ENCODE results near the gene XKRX.

The XKRX gene

DNA sequence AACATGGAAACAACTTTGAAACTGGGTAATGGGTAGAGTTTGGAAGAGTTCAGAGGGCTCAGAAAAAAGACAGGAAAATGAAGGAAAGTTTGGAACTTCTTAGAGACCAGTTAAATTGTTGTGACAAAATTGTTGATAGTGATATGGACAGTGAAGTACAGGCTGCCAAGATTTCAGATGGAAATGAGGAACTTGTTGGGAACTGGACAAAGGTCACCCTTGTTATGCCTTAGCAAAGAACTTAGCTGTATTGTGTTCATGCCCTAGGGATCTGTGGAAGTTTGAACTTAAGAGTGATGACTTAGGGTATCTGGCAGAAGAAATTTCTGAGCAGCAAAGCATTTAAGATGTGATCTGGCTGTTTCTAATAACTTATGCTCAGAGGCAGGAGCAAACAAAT is 35.6 kb upstream of the XKRX start:
- no peak overlapping the region for H3K4me3 ChIP-seq (replicated peaks in 1 of 2; ENCODE audit: low read depth in 2 of 2, low read length in 2 of 2)
- no peak for DNase-seq (ENCODE audit: low read depth in 2 of 2)

DNA sequence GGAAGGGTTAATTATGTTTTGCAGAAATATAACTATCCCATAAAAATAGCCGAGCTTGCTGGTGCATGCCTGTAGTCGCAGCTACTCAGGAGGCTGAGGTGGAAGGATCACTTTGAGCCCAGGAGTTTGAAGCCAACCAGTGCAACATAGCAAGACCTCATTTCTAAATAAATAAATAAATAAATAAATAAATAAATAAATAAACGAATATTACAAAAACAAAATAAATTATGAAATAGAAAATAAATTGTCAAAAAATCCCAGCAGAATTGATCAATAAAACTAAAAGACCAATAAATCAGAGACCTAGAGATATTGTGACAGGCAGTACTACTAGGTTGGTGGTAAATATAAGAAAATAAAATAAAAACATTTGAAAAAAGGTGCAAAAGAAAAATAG is 34.1 kb upstream of the XKRX start:
- no peak overlapping the region for H3K4me3 ChIP-seq (replicated peaks in 1 of 2; ENCODE audit: low read depth in 2 of 2, low read length in 2 of 2)
- TF ChIP-seq, protein P1, sequence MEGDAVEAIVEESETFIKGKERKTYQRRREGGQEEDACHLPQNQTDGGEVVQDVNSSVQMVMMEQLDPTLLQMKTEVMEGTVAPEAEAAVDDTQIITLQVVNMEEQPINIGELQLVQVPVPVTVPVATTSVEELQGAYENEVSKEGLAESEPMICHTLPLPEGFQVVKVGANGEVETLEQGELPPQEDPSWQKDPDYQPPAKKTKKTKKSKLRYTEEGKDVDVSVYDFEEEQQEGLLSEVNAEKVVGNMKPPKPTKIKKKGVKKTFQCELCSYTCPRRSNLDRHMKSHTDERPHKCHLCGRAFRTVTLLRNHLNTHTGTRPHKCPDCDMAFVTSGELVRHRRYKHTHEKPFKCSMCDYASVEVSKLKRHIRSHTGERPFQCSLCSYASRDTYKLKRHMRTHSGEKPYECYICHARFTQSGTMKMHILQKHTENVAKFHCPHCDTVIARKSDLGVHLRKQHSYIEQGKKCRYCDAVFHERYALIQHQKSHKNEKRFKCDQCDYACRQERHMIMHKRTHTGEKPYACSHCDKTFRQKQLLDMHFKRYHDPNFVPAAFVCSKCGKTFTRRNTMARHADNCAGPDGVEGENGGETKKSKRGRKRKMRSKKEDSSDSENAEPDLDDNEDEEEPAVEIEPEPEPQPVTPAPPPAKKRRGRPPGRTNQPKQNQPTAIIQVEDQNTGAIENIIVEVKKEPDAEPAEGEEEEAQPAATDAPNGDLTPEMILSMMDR (IDR thresholded peaks at IDR 0.05; ENCODE audit: low read depth, low read length), result no peak
- no peak for DNase-seq (ENCODE audit: low read depth in 2 of 2)

More for the DNA sequence above, 35.6 kb upstream of the XKRX start:
- TF ChIP-seq, protein P1 (IDR thresholded peaks at IDR 0.05; ENCODE audit: low read depth, low read length), result no peak

DNA sequence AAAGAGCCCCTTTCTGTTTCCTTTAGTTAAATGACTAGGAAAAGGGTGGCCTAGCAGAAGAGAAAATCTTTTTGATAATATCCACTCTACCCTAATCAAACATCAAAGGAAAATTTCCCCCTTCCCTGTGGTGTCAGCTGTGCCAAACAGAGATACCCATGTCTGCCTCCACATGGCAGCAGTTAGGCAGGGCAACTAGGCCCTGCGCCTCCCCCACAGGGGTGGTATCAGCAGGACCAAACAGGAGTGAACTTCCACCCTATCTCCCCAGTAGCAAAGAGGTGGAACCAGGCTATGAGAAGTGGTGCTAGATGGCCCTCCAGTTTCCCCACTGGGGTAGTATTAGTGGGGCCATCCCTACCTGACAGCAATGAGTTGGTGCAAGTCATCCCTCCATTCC is 19.8 kb upstream of the XKRX start:
- TF ChIP-seq, protein P1 (IDR thresholded peaks at IDR 0.05; ENCODE audit: low read depth, low read length), result no peak
- DNase-seq (ENCODE audit: low read depth in 2 of 2), result no peak
- H3K4me3 ChIP-seq (replicated peaks in 1 of 2; ENCODE audit: low read depth in 2 of 2, low read length in 2 of 2), result no peak overlapping the region

DNA sequence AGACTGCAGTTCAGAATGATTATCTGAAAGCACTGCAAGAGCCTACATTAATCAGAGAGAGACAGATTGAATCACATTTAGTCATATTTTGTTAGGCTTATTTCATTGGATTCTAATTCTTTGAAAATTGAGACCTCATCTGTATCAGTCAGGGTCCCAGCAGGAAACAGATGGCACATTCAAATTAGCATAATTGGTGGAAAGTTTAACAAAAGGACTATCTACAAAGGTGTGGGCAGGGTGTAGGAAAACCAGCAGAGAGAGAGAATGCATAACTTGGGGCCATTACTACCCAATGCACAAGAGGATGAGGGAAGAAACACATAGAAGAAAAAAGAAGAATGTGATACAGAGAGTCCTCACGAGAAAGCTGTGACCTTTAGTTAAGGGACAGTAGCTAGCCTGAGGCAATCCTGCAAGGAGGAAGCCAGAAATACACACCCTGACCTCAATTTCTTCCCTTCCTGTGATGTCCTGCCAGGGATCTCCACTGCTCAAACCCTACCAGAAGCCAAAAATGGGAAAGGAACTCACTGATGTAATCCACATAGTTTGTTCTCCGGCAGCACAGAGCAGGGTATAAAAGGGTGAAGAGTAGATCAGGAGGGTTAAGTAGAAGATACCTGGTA is 17.7 kb upstream of the XKRX start:
- DNase-seq (ENCODE audit: low read depth in 2 of 2), result peak; percentile 9 to 11
- TF ChIP-seq, protein P1 (IDR thresholded peaks at IDR 0.05; ENCODE audit: low read depth, low read length), result no peak
- H3K4me3 ChIP-seq (replicated peaks in 1 of 2; ENCODE audit: low read depth in 2 of 2, low read length in 2 of 2), result no peak overlapping the region

DNA sequence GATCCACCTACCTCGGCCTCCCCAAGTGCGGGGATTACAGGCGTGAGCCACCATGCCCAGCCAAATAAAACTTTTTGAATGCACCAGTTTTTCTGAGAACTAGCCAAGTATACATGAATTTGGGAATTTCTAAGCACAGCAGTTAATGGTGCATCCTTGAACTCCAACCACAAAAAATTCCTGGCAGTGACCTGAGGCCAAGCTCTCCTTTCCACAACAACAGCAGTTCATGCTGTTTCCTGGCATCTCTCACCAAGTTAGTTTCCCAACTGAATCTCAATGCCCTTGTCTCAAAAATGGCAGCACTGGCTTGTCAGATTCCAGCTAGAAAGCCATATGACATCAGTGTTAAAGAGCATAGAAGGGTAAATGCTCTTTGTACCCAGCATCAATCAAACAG is 15.9 kb upstream of the XKRX start:
- DNase-seq (ENCODE audit: low read depth in 2 of 2), result no peak
- TF ChIP-seq, protein P1 (IDR thresholded peaks at IDR 0.05; ENCODE audit: low read depth, low read length), result no peak
- no peak overlapping the region for H3K4me3 ChIP-seq (replicated peaks in 1 of 2; ENCODE audit: low read depth in 2 of 2, low read length in 2 of 2)

DNA sequence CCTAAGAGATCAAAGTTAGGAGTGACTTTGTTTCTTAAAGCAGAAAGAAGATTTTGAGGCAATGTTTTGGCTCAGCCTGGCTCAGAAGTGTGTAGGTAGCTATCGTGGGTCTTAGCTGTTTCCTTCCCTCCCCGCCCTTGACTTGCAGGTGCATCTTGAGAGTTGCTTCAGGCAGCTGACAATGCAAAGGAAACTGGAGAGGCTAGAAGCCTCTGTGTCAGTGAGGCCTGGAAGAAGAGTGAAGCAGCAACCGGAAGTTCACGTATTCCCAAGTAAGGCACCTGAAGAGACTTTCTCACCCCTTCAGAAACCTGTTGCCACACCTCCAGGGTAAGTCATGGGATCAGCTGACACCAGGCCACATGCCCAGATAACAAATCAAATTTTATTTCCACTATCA is 10.6 kb upstream of the XKRX start:
- DNase-seq (ENCODE audit: low read depth in 2 of 2), result no peak
- H3K4me3 ChIP-seq (replicated peaks in 1 of 2; ENCODE audit: low read depth in 2 of 2, low read length in 2 of 2), result no peak overlapping the region
- TF ChIP-seq, protein P1 (IDR thresholded peaks at IDR 0.05; ENCODE audit: low read depth, low read length), result no peak

DNA sequence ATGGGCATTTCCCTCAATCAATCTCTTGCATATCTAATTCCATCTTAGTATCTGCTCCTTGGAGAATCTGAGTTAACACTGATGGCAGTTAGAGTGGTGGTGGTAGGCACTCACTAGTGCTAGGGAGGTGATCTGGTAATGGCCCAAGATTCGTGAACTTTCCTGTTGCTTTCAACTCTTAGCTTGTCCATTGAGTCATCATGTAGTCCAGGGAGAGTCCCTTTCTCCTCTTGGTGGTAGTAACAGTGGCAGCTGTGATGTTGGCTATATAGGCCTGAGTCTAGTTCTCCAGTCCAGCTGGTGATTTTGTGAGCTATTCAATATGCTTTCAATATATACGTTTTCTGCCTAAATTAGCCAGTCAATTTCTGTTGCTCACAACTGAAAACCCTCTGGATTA is 7.0 kb upstream of the XKRX start:
- TF ChIP-seq, protein P1 (IDR thresholded peaks at IDR 0.05; ENCODE audit: low read depth, low read length), result no peak
- H3K4me3 ChIP-seq (replicated peaks in 1 of 2; ENCODE audit: low read depth in 2 of 2, low read length in 2 of 2), result no peak overlapping the region
- DNase-seq (ENCODE audit: low read depth in 2 of 2), result no peak
